Fibroblast of lung (primary cell): Measurements from ENCODE around the gene LENG9.

Experiments used
- EZH2 ChIP-seq: IDR thresholded peaks from 2 replicates; pipeline ENCODE4 v1.5.1; 2012; ENCODE audit warnings: low read length, control low read depth, mild to moderate bottlenecking; ENCODE audit errors: missing control alignments
- TF ChIP-seq, protein P1 (sequence below), 2 donors: IDR thresholded peaks in 1 of 2; conservative IDR thresholded peaks in 1 of 2; 1 replicate in 1 of 2; 2 replicates in 1 of 2; pipeline ENCODE4 v1.5.1; 2011 to 2012; ENCODE audit warnings: low read length in 2 of 2, control low read depth in 1 of 2, inconsistent platforms in 1 of 2, low read depth in 1 of 2, mild to moderate bottlenecking in 1 of 2

- TF ChIP-seq, protein P1, sequence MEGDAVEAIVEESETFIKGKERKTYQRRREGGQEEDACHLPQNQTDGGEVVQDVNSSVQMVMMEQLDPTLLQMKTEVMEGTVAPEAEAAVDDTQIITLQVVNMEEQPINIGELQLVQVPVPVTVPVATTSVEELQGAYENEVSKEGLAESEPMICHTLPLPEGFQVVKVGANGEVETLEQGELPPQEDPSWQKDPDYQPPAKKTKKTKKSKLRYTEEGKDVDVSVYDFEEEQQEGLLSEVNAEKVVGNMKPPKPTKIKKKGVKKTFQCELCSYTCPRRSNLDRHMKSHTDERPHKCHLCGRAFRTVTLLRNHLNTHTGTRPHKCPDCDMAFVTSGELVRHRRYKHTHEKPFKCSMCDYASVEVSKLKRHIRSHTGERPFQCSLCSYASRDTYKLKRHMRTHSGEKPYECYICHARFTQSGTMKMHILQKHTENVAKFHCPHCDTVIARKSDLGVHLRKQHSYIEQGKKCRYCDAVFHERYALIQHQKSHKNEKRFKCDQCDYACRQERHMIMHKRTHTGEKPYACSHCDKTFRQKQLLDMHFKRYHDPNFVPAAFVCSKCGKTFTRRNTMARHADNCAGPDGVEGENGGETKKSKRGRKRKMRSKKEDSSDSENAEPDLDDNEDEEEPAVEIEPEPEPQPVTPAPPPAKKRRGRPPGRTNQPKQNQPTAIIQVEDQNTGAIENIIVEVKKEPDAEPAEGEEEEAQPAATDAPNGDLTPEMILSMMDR (conservative IDR thresholded peaks at IDR 0.05 in 1 of 2, IDR thresholded peaks at IDR 0.05 in 1 of 2; ENCODE audit: low read depth in 1 of 2, low read length in 2 of 2), result no peak
- TF ChIP-seq EZH2, result no peak
These were observed 26.8 kb downstream of the LENG9 start for GRCh38 chr19:54436628-54437252.
